Body of pancreas (tissue), 4 donors: ENCODE results near the gene INPP5D.

Experiments used
- CTCF ChIP-seq, 7 experiments: fragments of 450-650 bp in 4 of 7; fragments of 200-600 bp in 3 of 7; sonication (generic) in 3 of 7; IDR thresholded peaks; one replicate each; pipeline ENCODE4 v1.5.1; 2016 to 2019; ENCODE audit warnings: antibody characterized with exemption in 7 of 7
- POLR2A ChIP-seq, 3 donors: fragments of 450-650 bp; IDR thresholded peaks; one replicate each; pipeline ENCODE4 v1.6.1; 2016; ENCODE audit warnings: antibody characterized with exemption in 3 of 3, mild to moderate bottlenecking in 2 of 3

GRCh38 chr2:233101141-233101540 is 41.0 kb downstream of the INPP5D start:
- no peak for TF ChIP-seq CTCF (IDR thresholded peaks at IDR 0.05)
- no peak for TF ChIP-seq POLR2A (IDR thresholded peaks at IDR 0.05)
